SU-DHL-6 (cell line): ENCODE measurements around the gene SYCP1.
"Not testable (repeated sequence)": the region's sequence is repeated elsewhere in the genome, so short reads cannot be mapped to it uniquely, and the experiment has no call there.

Experiments used
- H2AFZ ChIP-seq: fragments of 200-600 bp; sonication (generic); 2 replicates; pipeline ENCODE4 v1.6.1; 2014; ENCODE audit warnings: low read depth, mild to moderate bottlenecking, moderate library complexity, mixed read lengths, antibody characterized with exemption, low read length; ENCODE audit not compliant: severe bottlenecking
- H3F3A ChIP-seq: fragments of 200-600 bp; shearing (Covaris generic); 2 replicates; pipeline ENCODE4 v1.6.0; 2016; ENCODE audit warnings: antibody characterized with exemption, mild to moderate bottlenecking; ENCODE audit not compliant: insufficient read depth
- H3K27ac ChIP-seq: fragments of 200-600 bp; sonication (generic); 2 replicates; pipeline ENCODE4 v1.5.1; 2016; ENCODE audit warnings: low read depth, mild to moderate bottlenecking, low read length, moderate library complexity, mixed read lengths
- H3K27me3 ChIP-seq: fragments of 200-600 bp; sonication (generic), shearing (Covaris generic); 2 replicates; pipeline ENCODE4 v1.6.0; 2014; ENCODE audit warnings: mild to moderate bottlenecking, low read length
- H3K36me3 ChIP-seq: fragments of 200-600 bp; sonication (generic); 2 replicates; pipeline ENCODE4 v1.6.1; 2014; ENCODE audit warnings: mild to moderate bottlenecking, low read length, mixed read lengths
- H3K4me2 ChIP-seq: fragments of 300-600, 200-600 bp; shearing (Covaris generic), sonication (generic); 2 replicates; pipeline ENCODE4 v1.6.0; 2014; ENCODE audit warnings: low read length, low read depth, mild to moderate bottlenecking; ENCODE audit not compliant: poor library complexity, severe bottlenecking
- H3K4me3 ChIP-seq: fragments of 200-600 bp; sonication (generic); 2 replicates; pipeline ENCODE4 v1.5.1; 2014; ENCODE audit warnings: antibody characterized with exemption, low read length, mild to moderate bottlenecking, mixed read lengths; ENCODE audit not compliant: insufficient read depth, poor library complexity, severe bottlenecking
- H3K79me2 ChIP-seq: fragments of 200-600 bp; sonication (generic); 2 replicates; pipeline ENCODE4 v1.6.1; 2014; ENCODE audit warnings: mild to moderate bottlenecking, low read length, moderate library complexity; ENCODE audit not compliant: insufficient read depth
- H3K9ac ChIP-seq: fragments of 200-600 bp; sonication (generic); 2 replicates; pipeline ENCODE4 v1.7.0; 2014; ENCODE audit warnings: mild to moderate bottlenecking, low read length
- H3K9me2 ChIP-seq: fragments of 200-600 bp; sonication (generic); replicated peaks from 2 replicates; pipeline ENCODE4 v1.6.1; 2014; ENCODE audit warnings: low read length; ENCODE audit not compliant: insufficient read depth
- H3K9me3 ChIP-seq: fragments of 200-600 bp; sonication (generic); 2 replicates; pipeline ENCODE4 v1.6.1; 2014; ENCODE audit warnings: low read length, mixed read lengths; ENCODE audit not compliant: insufficient read depth
- H4K20me1 ChIP-seq: fragments of 200-600 bp; sonication (generic); 2 replicates; pipeline ENCODE4 v1.6.1; 2014; ENCODE audit warnings: low read depth, mild to moderate bottlenecking, antibody characterized with exemption, low read length, moderate library complexity, mixed read lengths
- CTCF ChIP-seq: fragments of 200-600 bp; sonication (generic); IDR thresholded peaks from one replicate; pipeline ENCODE4 v1.5.1; 2017; ENCODE audit warnings: antibody characterized with exemption, mild to moderate bottlenecking, low read length, moderate library complexity; ENCODE audit not compliant: insufficient read depth, poor library complexity, severe bottlenecking
- EZH2phosphoT487 ChIP-seq: fragments of 200-600 bp; sonication (generic), shearing (Covaris generic); conservative IDR thresholded peaks from 2 replicates; pipeline ENCODE4 v1.6.1; 2018; ENCODE audit warnings: mild to moderate bottlenecking, antibody characterized with exemption, low read length, moderate library complexity, mixed read lengths

Gene SYCP1

DNA sequence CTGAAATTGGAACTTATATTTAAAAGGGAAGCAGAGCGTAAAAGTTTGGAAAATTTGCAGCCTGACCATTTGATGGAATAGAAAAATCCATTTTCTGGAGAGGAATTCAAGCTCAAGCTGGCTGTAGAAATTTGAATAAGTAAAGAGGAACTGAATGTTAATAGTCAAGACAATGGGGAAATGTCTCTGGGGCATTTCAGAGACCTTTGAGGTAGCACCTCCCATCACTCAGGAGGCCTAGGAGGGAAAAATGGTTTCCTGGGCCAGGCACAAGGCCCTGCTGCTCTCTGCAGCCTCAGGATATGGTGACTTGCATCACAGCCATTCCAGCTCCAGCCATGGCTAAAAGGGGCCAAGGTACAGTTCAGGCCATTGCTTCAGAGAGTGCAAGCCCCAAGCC lies 157.3 kb downstream of the SYCP1 start:
- Histone ChIP-seq H3K27ac (no peak overlapping the region), H3F3A (no peaks in the 10 kb centered on the region), H3K27me3 (no peaks in the 10 kb centered on the region), H3K9ac (no peak overlapping the region), H3K4me2 (no peak overlapping the region), H3K9me2 (no peaks in the 10 kb centered on the region), H4K20me1 (no peaks in the 10 kb centered on the region), H2AFZ (no peak overlapping the region), H3K36me3 (no peaks in the 10 kb centered on the region), H3K4me3 (no peak overlapping the region), H3K9me3 (no peaks in the 10 kb centered on the region), H3K79me2 (no peaks in the 10 kb centered on the region)
- TF ChIP-seq CTCF (no peak), EZH2phosphoT487 (no peak)

- Histone ChIP-seq H3K4me3 (no peak overlapping the region), H4K20me1 (no peaks in the 10 kb centered on the region), H3K9me3 (no peaks in the 10 kb centered on the region), H3K79me2 (no peaks in the 10 kb centered on the region), H3F3A (no peaks in the 10 kb centered on the region), H3K27me3 (no peaks in the 10 kb centered on the region), H2AFZ (no peak overlapping the region), H3K36me3 (no peaks in the 10 kb centered on the region), H3K9me2 (no peaks in the 10 kb centered on the region), H3K4me2 (no peak overlapping the region), H3K27ac (no peak overlapping the region), H3K9ac (no peak overlapping the region)
- TF ChIP-seq CTCF = no peak
- no peak for TF ChIP-seq EZH2phosphoT487
Measured at GRCh38 chr1:115012434-115012833, 157.8 kb downstream of the SYCP1 start.

DNA sequence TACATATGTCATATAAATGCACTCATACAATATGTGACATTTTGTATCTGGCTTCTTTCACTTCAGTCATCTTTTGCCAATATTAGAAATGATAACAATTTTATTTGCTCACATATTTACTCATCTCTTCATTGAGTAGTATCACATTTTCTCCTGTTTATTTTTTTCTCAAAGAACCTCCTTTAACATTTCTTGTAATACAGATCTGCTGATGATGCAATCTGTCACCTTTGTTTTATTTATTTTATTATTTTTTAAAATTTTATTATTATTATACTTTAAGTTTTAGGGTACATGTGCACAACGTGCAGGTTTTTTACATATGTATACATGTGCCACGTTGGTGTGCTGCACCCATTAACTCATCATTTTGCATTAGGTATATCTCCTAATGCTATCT lies 159.1 kb downstream of the SYCP1 start:
- Histone ChIP-seq H3K79me2 (no peaks in the 10 kb centered on the region), H2AFZ (no peak overlapping the region), H4K20me1 (no peaks in the 10 kb centered on the region), H3F3A (no peaks in the 10 kb centered on the region), H3K9me2 (no peaks in the 10 kb centered on the region), H3K4me3 (no peak overlapping the region), H3K9ac (no peak overlapping the region), H3K27ac (no peak overlapping the region), H3K4me2 (no peak overlapping the region), H3K9me3 (no peaks in the 10 kb centered on the region), H3K27me3 (no peaks in the 10 kb centered on the region), H3K36me3 (no peaks in the 10 kb centered on the region)
- TF ChIP-seq EZH2phosphoT487 (no peak), CTCF (no peak)

- H3K4me3 ChIP-seq, H3K4me2 ChIP-seq, H2AFZ ChIP-seq, H3K9ac ChIP-seq, H4K20me1 ChIP-seq, H3K79me2 ChIP-seq, H3K36me3 ChIP-seq, H3K27me3 ChIP-seq, H3K9me2 ChIP-seq, H3K9me3 ChIP-seq, H3K27ac ChIP-seq, H3F3A ChIP-seq: not testable (repeated sequence)
Measured at GRCh38 chr1:115019549-115019948, 164.9 kb downstream of the SYCP1 start.
